Activated B cell treated with CpG ODN at 0.5 μM for 24 hours (primary cell): ENCODE results near the gene APOBEC3H. TPM values are rescaled to one million over a fixed set of nuclear protein-coding genes. Genes with fewer than 3 reads are reported as not detected.

ENCODE experiments used
- ATAC-seq: fragments of 200-7000 bp; cut with Tn5 transposase; one replicate; pipeline ENCODE4 v1.10.0; 2021; ENCODE audit warnings: low read depth, mild to moderate bottlenecking, moderate library complexity
- CTCF ChIA-PET: fragments of 350-600 bp; sonication (Branson Sonifier 250); formaldehyde crosslinking; loops from one replicate; lab custom pipeline; 2021; ENCODE audit warnings: antibody characterized with exemption; lab: Charles Lee
- POLR2A ChIA-PET: fragments of 350-600 bp; sonication (Branson Sonifier 250); formaldehyde crosslinking; loops from one replicate; lab custom pipeline; 2021; ENCODE audit warnings: antibody characterized with exemption; lab: Charles Lee
- DNase-seq: peaks from one replicate; pipeline ENCODE4 v3.0.0; 2022
- H3K27ac Mint-ChIP-seq: one replicate; pipeline ENCODE4 v1.8.0; 2020; ENCODE audit warnings: mixed read lengths
- H3K27me3 Mint-ChIP-seq: one replicate; pipeline ENCODE4 v1.8.0; 2021; ENCODE audit warnings: mixed read lengths
- H3K36me3 Mint-ChIP-seq: one replicate; pipeline ENCODE4 v1.8.0; 2021; ENCODE audit warnings: low read depth, mixed read lengths
- H3K4me1 Mint-ChIP-seq: one replicate; pipeline ENCODE4 v1.8.0; 2021; ENCODE audit warnings: mixed read lengths
- H3K4me3 Mint-ChIP-seq: one replicate; pipeline ENCODE4 v1.8.0; 2020; ENCODE audit warnings: mild to moderate bottlenecking, mixed read lengths
- H3K9me3 Mint-ChIP-seq: one replicate; pipeline ENCODE4 v1.8.0; 2020; ENCODE audit warnings: mixed read lengths
- CTCF ChIP-seq: fragments of 200-600 bp; IDR thresholded peaks from one replicate; pipeline ENCODE4 v1.8.0; 2022; ENCODE audit warnings: antibody characterized with exemption, mild to moderate bottlenecking
- intact Hi-C: fragments of 100-400 bp; cut with micrococcal nuclease; formaldehyde crosslinking; loops from one replicate; pipeline ENCODE4 v1.15.1; 2024
- total RNA-seq: library from RNA; stranded (reverse); gene quantifications from 2 replicates; pipeline ENCODE4 v1.2.3, GENCODE V29; 2022

Gene APOBEC3H
- total RNA-seq, 1 donor from 2014 or later: 1.4 TPM

- intact Hi-C loops: no loop called here
- Mint-ChIP-seq H3K4me3 (no peak overlapping the region), H3K4me1 (peaks cover 6% of the 10 kb centered on the region), H3K27me3 (no peaks in the 10 kb centered on the region), H3K9me3 (no peaks in the 10 kb centered on the region), H3K27ac (no peak overlapping the region), H3K36me3 (no peaks in the 10 kb centered on the region)
- no peak for ATAC-seq
- ChIA-PET POLR2A (interaction anchor here (0.6 to 0.7 kb wide), 3 partner anchors 13 to 207 kb away, joined by 3 to 8 read pairs (median 3); no protein-coding TSS in a partner anchor), CTCF (interaction anchor here (1.5 kb wide), 1 partner anchor 117 kb away, joined by 7 read pairs; no protein-coding TSS in a partner anchor)
- DNase-seq: no peak
- TF ChIP-seq CTCF: no peak
These were observed 26.9 kb downstream of the APOBEC3H start for GRCh38 chr22:39123751-39124581.

DNA sequence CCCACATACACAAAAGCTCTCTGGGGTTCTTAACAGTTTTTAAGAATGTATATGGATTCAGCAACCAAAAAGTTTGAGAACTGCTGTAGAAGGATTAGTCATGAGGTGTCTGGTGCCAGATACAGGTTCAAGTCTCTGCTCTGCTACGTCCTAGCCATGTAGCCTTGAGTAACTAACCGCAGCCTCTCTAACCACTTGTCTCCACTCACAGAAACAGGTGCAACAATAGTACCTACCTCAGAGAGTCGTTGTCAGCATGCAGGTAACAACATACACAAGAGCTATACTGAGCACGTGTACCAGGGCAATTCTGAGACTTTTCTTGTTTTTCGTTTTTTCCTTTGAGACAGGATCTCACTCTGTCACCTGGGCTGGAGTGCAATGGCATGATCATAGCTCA lies 28.6 kb downstream of the APOBEC3H start:
- no peak for TF ChIP-seq CTCF
- Mint-ChIP-seq H3K4me3 (no peak overlapping the region), H3K4me1 (peaks cover 6% of the 10 kb centered on the region), H3K27ac (no peak overlapping the region), H3K36me3 (peaks cover 10% of the 10 kb centered on the region), H3K27me3 (no peaks in the 10 kb centered on the region), H3K9me3 (no peaks in the 10 kb centered on the region)
- ChIA-PET CTCF (interaction anchor here (0.8 to 2.0 kb wide), 3 partner anchors 10 to 122 kb away, joined by 3 to 7 read pairs (median 3); no protein-coding TSS in a partner anchor), POLR2A (interaction anchor here (0.7 to 0.8 kb wide), 2 partner anchors 112 to 116 kb away, joined by 3 read pairs; partner anchors contain the start of gene APOBEC3C)
- intact Hi-C loops: no loop called here
- no peak for ATAC-seq
- no peak for DNase-seq

DNA sequence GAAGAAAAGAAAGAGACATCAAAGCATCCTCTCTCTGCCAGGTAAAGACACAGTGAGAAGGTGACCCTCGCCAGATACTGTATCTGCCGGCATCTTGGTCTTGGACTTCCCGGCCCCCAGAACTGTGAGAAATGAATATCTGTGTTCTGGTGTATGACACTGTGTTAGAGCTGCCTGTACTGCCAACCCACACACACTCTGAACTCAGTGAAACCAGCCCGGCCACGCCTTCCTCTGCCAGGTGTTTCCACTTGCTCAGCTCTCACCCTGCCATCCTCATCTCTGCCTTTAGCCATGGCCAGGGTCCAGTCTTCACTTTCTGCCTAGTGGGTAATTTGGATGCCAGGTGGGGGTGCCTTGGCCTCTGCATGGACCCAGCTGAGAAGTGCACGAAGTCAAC lies 31.5 kb downstream of the APOBEC3H start:
- H3K27ac Mint-ChIP-seq: no peak overlapping the region
- no peak for TF ChIP-seq CTCF
- no peak overlapping the region for H3K4me3 Mint-ChIP-seq
- intact Hi-C loops: no loop called here
- DNase-seq (no peak), ATAC-seq (no peak)
- peaks cover 2% of the 10 kb centered on the region for H3K4me1 Mint-ChIP-seq
- H3K9me3 Mint-ChIP-seq: no peaks in the 10 kb centered on the region
- no peaks in the 10 kb centered on the region for H3K27me3 Mint-ChIP-seq
- ChIA-PET POLR2A (interaction anchor here (0.7 kb wide), 1 partner anchor 100 kb away, joined by 10 read pairs; no protein-coding TSS in a partner anchor), CTCF (interaction anchor here (1.5 kb wide), 1 partner anchor 259 kb away, joined by 3 read pairs; no protein-coding TSS in a partner anchor)
- peaks cover 30% of the 10 kb centered on the region for H3K36me3 Mint-ChIP-seq

DNA sequence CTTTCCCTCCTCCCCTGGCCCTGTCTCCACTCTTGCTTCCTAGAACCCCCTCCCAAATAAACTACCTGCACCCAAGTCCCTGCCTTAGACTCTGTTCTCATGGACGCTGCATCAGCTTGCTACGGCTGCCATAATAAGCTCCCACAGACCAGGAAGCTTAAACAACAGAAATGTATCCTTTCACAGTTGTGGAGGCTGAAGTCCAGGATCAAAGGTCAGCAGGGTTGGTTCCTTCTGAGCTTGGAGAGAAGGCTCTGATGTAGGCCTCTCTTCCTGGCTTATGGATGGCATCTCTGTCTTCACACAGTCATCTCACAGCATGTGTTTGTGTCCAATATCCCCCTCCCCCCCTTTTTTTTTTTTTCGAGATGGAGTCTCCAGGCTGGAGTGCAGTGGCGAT lies 32.0 kb downstream of the APOBEC3H start:
- ChIA-PET CTCF (interaction anchor here (1.5 kb wide), 1 partner anchor 259 kb away, joined by 3 read pairs; no protein-coding TSS in a partner anchor), POLR2A (no interaction called here)
- no peak for ATAC-seq
- Mint-ChIP-seq H3K27me3 (no peaks in the 10 kb centered on the region), H3K27ac (no peak overlapping the region), H3K36me3 (peaks cover 34% of the 10 kb centered on the region), H3K9me3 (no peaks in the 10 kb centered on the region), H3K4me1 (no peaks in the 10 kb centered on the region), H3K4me3 (no peak overlapping the region)
- intact Hi-C loops: no loop called here
- no peak for DNase-seq
- TF ChIP-seq CTCF: no peak

DNA sequence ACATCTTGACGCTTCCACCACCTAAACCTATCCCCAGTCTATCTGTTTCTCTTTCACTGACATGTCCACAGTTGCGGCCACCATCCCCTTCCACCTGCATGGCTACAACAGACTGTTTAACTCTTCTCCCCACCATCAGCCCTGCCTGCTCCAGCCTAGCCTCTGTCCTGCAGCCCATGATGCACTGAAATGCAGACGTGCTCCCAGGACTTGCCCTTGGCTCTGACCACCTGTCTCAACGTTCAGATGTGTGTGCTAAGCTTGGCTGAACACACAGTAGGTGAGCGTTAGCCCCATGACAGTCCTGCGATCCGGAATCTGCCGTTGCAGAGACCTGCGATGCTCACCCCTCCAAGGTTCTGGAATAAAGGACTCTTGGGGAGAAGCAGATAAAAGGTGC lies 32.7 kb downstream of the APOBEC3H start:
- no peak for TF ChIP-seq CTCF
- H3K36me3 Mint-ChIP-seq: peaks cover 34% of the 10 kb centered on the region
- ATAC-seq: no peak
- H3K4me1 Mint-ChIP-seq: no peaks in the 10 kb centered on the region
- ChIA-PET POLR2A (no interaction called here), CTCF (no interaction called here)
- DNase-seq: no peak
- no peak overlapping the region for H3K4me3 Mint-ChIP-seq
- intact Hi-C loops: no loop called here
- H3K9me3 Mint-ChIP-seq: no peaks in the 10 kb centered on the region
- no peaks in the 10 kb centered on the region for H3K27me3 Mint-ChIP-seq
- no peak overlapping the region for H3K27ac Mint-ChIP-seq
